SH-SY5Y (cell line): ENCODE results near the gene KLHL3.

ENCODE experiments used
- GATA2 ChIP-seq: IDR thresholded peaks from 2 replicates; pipeline ENCODE4 v1.6.1; 2011; ENCODE audit warnings: mild to moderate bottlenecking, low read depth, low read length
- GATA3 ChIP-seq: IDR thresholded peaks from 2 replicates; pipeline ENCODE4 v1.6.1; 2011; ENCODE audit warnings: low read depth, mild to moderate bottlenecking, low read length, moderate library complexity

- TF ChIP-seq GATA2 (peak; percentile 85), GATA3 (peak; percentile 65; the same call in 1 of the 2 replicates)
These were observed 133.1 kb downstream of the KLHL3 start for GRCh38 chr5:137602721-137603273.
